ENCODE measurements around the gene ACBD6. TPM values are rescaled to one million over a fixed set of nuclear protein-coding genes. Genes with fewer than 3 reads are reported as not detected.

Gene ACBD6
- total RNA-seq, 2 donors from 2014 or later = 41.9 to 50.0 TPM

DNA sequence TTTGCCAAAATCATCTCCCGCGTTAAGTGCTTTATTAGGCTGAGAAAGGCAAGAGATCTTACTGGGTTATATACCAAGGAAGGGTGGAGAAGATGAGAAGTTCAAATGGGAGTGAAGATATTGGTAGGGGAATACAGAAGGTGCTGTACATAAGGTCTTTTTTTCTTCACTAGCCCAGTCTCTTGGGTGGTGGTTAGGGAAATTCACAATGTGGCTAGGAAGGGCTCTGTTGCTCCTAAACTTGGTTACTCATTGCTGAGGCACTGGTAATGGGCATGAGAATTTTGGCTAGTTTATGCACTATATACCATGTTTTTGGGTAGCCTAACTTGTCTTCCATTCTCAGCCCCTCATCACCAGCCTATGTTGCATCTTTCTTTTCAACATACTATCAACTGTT is 221.8 kb downstream of the ACBD6 start:
- Histone ChIP-seq H3K9me3 (no peaks in the 10 kb centered on the region), H3K4me1 (replicated peaks) (no peaks in the 10 kb centered on the region), H3K27ac (no peak overlapping the region), H3K36me3 (no peaks in the 10 kb centered on the region), H3K4me3 (no peak overlapping the region), H3K27me3 (replicated peaks; ENCODE audit: insufficient read depth) (no peaks in the 10 kb centered on the region)
- whole genome bisulfite sequencing = 97% methylated on average over 2 of the region's 2 CpGs
- intact Hi-C loops (cut with DNase I) = no loop called here
- no peak for DNase-seq (ENCODE audit: low spot score)
- TF ChIP-seq POLR2AphosphoS5 (IDR thresholded peaks at IDR 0.05) (no peak), POLR2A (IDR thresholded peaks at IDR 0.05) (no peak)
- TF ChIP-seq, protein P1, sequence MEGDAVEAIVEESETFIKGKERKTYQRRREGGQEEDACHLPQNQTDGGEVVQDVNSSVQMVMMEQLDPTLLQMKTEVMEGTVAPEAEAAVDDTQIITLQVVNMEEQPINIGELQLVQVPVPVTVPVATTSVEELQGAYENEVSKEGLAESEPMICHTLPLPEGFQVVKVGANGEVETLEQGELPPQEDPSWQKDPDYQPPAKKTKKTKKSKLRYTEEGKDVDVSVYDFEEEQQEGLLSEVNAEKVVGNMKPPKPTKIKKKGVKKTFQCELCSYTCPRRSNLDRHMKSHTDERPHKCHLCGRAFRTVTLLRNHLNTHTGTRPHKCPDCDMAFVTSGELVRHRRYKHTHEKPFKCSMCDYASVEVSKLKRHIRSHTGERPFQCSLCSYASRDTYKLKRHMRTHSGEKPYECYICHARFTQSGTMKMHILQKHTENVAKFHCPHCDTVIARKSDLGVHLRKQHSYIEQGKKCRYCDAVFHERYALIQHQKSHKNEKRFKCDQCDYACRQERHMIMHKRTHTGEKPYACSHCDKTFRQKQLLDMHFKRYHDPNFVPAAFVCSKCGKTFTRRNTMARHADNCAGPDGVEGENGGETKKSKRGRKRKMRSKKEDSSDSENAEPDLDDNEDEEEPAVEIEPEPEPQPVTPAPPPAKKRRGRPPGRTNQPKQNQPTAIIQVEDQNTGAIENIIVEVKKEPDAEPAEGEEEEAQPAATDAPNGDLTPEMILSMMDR (IDR thresholded peaks at IDR 0.05) = no peak

- no peaks in the 10 kb centered on the region for H3K4me1 ChIP-seq (replicated peaks)
- intact Hi-C loops (cut with DNase I) = no loop called here
Observed at GRCh38 chr1:180279651-180280050, 222.7 kb downstream of the ACBD6 start.

DNA sequence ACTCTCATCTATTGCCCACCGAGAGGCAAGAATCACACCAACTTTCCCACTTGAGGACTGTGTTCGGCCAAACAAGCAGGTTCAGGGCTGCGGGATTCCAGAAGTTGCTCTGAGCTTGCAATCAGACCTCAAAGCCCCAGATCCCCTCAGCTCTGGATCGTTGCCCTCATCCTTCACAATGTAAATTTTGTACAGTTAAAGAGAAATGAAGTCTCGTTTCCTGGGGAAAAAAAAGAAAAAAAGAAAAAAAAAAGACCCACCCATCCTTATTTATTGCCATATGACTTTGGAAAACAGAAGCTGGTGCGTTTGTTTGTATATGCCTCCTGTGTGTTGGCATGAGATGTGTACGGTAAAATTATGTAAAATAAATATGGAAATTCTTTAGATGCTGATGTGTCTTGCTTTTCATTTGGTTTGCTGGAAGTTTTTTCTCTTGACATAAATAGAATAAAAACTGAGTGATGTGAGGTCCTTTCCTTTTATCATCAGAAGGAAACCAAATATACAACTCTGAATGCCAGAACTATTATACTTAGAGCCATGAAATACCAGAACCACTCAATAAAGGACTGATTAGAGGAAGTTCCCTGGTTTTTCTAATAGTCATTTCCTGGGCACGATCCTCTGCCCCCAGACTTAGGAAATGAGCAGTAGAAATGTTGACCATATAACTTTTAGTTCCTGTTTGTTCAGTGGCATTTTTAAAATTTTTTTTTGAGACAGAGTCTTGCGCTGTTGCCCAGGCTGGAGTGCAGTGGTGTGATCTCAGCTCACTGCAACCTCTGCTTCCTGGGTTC is 223.6 kb downstream of the ACBD6 start:
- 84% methylated on average over 9 of the region's 9 CpGs for WGBS
- no peaks in the 10 kb centered on the region for H3K27me3 ChIP-seq (replicated peaks; ENCODE audit: insufficient read depth)
- H3K36me3 ChIP-seq = no peaks in the 10 kb centered on the region
- no peak for TF ChIP-seq POLR2A (IDR thresholded peaks at IDR 0.05)
- TF ChIP-seq, protein P1 (IDR thresholded peaks at IDR 0.05) = no peak
- TF ChIP-seq POLR2AphosphoS5 (IDR thresholded peaks at IDR 0.05) = no peak
- no peaks in the 10 kb centered on the region for H3K4me1 ChIP-seq (replicated peaks)
- no peaks in the 10 kb centered on the region for H3K9me3 ChIP-seq
- intact Hi-C loops (cut with DNase I) = no loop called here
- no peak overlapping the region for H3K4me3 ChIP-seq
- no peak for DNase-seq (ENCODE audit: low spot score)
- H3K27ac ChIP-seq = no peak overlapping the region

More at GRCh38 chr1:180279651-180280050, 222.7 kb downstream of the ACBD6 start:
- DNase-seq (ENCODE audit: low spot score) = no peak
- 100% methylated on average over 1 of the region's 1 CpG for WGBS
- no peaks in the 10 kb centered on the region for H3K9me3 ChIP-seq
- no peaks in the 10 kb centered on the region for H3K27me3 ChIP-seq (replicated peaks; ENCODE audit: insufficient read depth)
- TF ChIP-seq POLR2A (IDR thresholded peaks at IDR 0.05) (no peak), POLR2AphosphoS5 (IDR thresholded peaks at IDR 0.05) (no peak)
- TF ChIP-seq, protein P1 (IDR thresholded peaks at IDR 0.05) = no peak
- no peaks in the 10 kb centered on the region for H3K36me3 ChIP-seq
- H3K27ac ChIP-seq = no peak overlapping the region
- H3K4me3 ChIP-seq = no peak overlapping the region

DNA sequence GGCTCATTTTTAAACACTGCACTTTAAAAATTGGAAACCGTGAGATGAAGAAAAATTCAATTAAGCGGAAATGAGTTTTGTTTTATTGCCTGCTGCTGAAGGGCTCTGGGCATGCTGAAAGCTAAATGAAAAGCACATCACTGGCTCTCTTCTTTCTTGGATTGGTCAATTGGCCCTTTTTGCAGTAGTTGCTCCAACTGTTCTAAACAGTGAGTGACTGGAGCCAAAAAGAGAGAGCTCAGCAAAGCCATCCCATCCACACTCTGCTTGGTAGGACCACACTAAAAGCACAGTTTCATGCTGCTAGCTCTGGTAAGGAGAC is 224.2 kb downstream of the ACBD6 start:
- DNase-seq (ENCODE audit: low spot score) = no peak
- no peak overlapping the region for H3K27ac ChIP-seq
- TF ChIP-seq POLR2AphosphoS5 (IDR thresholded peaks at IDR 0.05) = no peak
- TF ChIP-seq POLR2A (IDR thresholded peaks at IDR 0.05) = no peak
- TF ChIP-seq, protein P1 (IDR thresholded peaks at IDR 0.05) = no peak
- no peaks in the 10 kb centered on the region for H3K9me3 ChIP-seq
- WGBS = 72% methylated on average over 2 of the region's 2 CpGs
- no peaks in the 10 kb centered on the region for H3K36me3 ChIP-seq
- H3K4me3 ChIP-seq = no peak overlapping the region
- no peaks in the 10 kb centered on the region for H3K27me3 ChIP-seq (replicated peaks; ENCODE audit: insufficient read depth)
- intact Hi-C loops (cut with DNase I) = no loop called here
- no peaks in the 10 kb centered on the region for H3K4me1 ChIP-seq (replicated peaks)
